Amniotic epithelial cell (primary cell): ENCODE data around the gene MKI67.

ENCODE experiments used
- DNase-seq: peaks from one replicate; pipeline ENCODE4 v3.0.0-alpha.2; 2010; ENCODE audit warnings: low read depth

The MKI67 gene

DNA sequence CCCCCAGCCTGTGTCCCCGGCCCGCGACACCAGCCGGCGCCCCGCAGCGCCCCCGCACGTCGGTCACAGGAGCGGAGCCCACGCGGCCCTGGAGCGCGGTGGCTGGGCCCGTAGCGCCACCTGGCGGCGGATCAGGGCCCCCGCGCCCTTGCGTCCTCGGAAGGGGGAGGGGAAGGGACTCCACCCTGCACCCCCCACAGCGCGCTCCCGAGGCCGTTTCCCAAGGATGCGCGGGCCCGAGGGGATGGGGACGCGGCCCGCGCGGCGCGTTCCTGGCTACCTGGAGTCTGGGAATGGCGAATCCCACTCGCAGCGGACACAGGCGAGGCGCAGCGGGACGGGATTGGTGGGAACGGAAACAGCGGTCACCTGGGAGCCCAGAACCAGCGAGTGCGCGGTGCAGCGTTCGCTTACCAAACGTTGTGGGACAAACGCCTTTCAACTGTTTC is 23.8 kb upstream of the MKI67 start:
- DNase-seq = peak; percentile 39

DNA sequence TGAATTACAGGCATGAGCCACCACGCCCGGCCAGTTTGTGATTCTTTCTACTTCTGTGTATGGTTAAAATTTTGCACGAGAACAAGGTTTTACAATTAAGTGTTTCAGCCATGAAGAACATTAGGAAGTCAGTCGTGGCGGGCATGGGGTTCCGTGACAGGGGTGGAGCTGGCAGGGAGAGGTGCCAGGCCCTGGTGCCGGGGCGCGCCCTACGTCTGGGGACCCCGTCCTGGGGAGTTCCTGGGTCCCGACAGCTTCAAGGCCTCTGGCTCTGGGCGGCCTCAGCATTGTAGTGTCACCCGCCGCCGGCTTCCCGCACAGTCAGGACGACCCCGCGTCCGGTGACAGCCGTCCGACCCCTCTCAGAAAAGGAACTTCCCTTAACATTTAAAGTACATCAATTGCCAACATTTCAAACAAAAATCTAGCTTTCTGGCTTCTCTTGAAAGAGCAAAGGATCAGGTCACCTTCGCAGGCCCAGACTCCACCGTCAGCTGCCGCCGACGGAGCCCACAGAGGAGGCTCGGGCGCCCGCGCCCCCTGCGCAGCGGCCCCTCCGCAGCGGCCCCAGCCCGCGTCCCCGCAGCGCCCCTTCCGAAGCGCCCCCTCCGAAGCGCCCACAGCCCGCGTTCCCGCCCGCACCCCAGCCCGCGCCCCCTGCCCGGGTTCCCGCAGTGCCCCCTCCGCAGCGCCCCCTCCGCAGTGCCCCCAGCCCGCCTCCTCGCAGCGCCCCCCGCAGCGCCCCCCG is 23.2 kb upstream of the MKI67 start:
- DNase-seq = no peak

DNA sequence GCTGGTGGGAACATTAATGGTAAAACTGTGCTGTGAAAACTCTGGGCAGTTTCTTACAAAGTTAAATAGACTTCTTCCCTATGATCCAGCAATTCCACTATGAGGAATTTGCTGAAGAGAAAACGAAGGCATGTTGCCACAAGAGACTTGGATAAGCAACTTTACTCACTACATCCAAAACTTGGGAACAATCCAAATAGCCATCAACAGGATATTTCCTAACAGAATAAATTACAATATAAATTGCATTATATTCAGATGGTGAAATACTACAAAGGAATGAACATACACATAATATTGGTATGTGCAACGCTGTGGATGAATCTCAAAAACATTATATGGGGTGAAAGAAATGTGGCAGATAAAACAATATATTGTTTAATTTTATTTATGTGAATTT is 21.4 kb upstream of the MKI67 start:
- peak; percentile 91 for DNase-seq

DNA sequence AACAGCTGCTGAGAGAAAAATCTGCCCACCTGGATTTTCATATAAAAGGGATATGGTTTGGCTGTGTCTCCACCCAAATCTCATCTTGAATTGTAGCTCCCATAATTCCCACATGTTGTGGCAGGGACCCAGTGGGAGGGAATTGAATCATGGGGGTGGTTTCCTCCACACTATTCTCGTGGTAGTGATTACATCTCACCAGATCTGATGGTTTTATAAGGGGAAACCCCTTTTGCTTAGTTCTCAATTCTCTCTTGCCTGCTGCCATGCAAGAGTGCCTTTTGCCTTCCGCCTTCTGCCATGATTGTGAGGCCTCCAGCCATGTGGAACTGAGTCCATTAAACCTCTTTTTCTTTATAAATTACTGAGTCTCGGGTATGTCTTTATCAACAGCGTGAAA is 20.8 kb upstream of the MKI67 start:
- DNase-seq = no peak

DNA sequence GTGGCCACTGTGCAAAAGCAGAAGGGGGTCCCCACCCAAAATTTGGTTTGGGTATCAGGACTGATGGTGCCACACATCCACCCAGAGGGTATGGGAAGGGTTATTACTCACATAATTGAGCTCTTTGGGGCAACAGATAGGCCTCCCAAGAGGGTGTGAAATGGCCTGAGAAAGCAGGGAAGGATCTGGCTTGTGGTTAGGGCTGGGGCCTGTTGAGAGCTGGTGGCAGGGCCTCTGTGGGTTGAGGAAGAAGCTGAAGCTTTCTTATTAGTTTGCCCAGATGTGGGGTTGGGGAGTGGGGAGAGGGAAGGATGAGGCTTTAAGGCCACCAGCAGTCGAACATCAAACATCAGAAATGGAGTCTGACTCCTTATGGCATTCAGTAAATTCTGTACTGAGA is 18.3 kb upstream of the MKI67 start:
- no peak for DNase-seq

DNA sequence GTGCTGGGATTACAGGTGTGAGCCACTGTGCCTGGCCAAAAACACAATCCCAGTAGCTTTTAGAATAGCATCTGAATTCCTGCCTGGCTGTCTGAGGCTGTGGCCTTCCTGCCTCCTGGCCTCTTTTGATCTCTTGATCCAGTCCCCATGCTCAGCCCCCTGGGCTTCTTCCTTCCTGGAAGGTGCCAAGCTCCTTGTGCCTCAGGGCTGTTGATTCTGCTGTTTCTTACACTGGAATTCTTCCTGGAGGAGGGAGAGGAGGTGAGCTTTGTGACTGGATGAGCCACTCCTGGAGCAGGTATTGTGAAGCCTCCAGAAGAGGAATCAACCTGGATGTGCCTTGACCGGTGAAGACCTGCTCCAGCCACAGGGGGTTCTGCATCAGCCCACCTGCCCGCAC is 17.3 kb upstream of the MKI67 start:
- no peak for DNase-seq

DNA sequence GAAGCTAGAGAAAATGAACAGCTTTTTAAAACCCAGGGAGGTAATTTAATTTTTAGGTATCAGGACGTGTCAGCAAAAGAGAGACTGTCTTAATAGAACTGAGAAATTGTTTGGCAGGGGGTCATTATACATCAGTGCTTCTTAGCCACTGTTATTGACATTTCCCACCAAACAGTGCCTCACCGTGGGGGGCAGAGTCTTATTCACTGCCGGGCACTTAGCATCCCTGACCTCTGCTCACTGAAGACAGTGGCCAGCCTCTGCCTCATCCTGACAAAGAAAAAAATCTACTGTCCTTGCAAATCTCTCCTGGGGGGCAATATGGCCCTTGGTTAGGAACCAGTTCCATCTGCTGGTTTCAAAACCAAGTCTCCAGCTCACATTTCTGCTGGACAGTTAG is 14.2 kb upstream of the MKI67 start:
- DNase-seq = no peak

DNA sequence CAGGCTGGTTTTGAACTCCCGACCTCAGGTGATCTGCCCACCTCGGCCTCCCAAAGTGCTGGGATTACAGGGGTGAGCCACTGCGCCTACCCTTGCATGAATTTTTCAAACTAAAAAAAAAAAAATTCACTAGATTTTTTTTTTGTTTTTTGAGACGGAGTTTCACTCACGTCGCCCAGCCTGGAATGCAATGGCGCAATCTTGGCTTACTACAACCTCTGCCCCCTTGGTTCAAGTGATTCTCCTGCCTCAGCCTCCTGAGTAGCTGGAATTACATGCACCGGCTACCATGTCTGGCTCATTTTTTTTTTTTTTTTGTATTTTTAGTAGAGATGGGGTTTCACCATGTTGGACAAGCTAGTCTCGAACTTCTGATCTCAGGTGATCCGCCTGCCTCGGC is 12.2 kb upstream of the MKI67 start:
- peak; percentile 23 for DNase-seq

DNA sequence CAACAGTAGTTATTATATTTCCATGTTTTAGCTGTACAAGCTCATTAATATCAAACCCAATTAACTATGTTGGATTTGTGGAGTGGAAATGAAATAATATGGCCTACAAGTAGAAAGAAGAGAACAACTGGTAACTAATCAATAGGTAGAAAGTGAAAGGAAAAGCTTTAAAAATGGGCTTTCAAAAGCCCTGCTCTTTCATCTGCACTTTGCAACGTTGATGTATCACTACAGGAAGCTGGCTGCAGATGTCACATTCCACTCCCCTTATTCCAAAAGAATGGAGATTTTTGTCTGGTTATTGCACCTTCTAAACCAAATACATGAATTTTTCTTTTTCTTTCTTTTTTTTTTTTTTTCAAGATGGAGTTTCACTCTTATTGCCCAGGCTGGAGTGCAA is 11.7 kb upstream of the MKI67 start:
- DNase-seq = no peak

DNA sequence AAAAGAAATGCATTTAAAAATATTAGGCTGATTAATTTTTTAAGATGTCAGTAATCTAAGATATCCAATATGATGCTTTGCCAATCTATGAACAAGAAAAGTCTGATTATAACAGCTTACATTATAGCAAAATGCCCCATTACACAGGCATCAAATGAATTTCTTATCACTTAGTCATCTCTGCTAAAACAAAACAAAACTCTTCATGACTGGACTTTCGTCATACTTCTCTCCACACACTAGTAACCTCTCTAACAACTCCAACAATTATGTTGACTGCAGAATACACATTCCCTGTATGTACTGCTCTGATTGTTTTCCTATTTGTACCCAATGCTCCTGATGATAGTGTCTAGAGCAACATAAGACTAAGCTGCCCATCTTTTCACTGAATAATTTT is 3.8 kb upstream of the MKI67 start:
- DNase-seq = peak; percentile 34

DNA sequence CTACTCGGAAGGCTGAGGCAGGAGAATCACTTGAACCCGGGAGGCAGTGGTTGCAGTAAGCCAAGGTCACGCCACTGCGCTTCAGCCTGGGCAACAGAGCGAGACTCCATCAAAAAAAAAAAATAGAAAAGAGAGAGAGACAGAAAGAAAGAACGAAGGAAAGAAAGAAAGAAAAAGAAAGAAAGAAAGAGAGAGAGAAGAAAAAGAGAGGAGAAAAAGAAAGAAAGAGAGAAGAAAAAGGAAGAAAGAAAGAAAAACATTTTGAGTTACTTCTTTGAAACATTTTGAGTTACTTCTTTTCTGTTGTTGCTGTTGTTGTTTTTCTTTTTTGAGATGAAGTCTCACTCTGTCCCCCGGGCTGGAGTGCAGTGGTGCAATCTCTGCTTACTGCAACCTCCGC is 2.4 kb upstream of the MKI67 start:
- no peak for DNase-seq

DNA sequence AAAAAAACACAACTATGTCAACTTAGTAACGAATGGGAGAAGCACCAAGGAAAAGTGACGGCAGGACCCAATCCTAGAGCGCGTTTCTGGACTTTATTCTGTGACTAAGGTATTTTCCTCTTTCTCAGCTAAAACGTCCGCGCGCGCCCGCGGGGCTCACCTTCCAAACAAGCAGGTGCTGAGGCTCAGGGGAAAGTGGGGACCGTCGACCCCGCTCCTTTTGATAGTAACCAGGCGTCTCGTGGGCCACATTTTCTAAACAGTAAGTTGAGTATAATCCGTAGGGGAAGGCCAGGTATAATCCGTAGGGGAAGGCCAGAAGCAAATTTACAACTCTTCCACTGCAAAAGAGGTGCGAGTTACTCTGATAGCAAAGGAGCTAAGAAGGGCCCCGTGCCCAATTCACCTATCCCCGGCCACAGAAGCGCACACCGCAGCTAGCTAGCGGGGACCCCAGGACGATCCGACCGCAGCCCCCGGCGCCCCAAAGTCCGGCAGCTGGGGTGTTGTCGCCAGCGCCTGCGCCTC is 743 bp downstream of the MKI67 start:
- DNase-seq = no peak

DNA sequence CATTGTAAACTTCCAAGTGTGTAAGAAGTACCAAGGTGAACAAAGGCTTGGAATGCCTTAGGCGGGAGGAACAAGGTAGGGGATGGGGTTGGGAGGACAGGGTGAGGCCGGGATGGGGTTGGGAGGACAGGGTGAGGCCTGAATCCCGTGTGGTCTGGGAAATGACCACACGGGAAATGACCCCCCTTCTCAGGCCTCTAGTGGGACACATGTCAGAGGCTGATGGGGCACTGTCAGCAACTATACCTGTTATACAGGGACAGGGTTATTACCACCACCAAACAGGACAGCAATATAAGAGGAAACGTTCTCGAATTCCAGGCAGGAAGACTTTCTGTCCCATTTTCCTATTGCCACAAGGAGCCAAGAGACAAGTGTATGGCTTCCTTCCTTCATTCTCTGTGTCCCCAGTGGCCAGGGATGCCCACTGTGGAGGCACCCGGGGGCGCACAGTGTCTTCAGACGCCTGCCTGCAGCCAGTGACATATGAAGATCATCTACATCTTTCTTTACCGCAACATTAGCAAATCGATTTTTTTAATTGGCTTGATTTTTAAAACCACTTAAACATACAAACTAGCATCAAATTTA is 1.3 kb downstream of the MKI67 start:
- no peak for DNase-seq

DNA sequence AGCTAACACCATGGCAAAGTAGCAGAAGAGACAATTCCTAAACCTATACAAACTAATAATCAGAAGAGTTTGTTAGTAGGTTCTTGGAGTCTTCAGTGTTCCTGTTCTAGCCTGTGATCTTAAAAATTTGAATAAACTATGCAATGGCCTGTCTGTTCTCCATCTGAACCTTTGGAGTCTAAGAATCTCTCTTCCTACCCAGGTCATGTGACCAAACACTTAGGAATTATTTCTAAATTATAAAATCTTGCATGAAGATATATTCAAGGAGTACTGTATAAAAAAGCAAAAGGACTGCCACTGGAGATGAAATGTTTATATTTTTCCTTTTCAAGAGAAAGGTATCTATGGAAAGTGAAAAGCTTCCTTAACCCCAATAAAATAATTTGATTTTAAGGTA is 2.4 kb downstream of the MKI67 start:
- no peak for DNase-seq

DNA sequence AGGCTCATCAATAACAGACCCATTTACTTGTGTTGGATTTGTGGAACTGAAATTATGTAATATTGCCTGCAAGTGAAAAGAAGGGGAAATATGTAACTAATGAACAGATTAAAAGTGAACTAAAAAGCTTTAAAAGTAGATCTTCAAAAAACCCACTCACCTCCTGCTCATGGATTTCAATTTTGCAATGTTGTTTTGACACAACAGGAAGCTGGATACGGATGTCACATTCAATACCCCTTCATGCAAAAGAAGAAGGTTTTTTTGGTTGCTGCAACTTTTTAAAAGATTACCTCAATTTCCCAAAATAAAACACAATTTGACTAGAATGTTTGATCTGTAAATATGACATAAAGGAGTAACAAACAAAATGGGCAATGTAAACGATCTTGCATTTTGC is 3.3 kb downstream of the MKI67 start:
- DNase-seq = no peak

DNA sequence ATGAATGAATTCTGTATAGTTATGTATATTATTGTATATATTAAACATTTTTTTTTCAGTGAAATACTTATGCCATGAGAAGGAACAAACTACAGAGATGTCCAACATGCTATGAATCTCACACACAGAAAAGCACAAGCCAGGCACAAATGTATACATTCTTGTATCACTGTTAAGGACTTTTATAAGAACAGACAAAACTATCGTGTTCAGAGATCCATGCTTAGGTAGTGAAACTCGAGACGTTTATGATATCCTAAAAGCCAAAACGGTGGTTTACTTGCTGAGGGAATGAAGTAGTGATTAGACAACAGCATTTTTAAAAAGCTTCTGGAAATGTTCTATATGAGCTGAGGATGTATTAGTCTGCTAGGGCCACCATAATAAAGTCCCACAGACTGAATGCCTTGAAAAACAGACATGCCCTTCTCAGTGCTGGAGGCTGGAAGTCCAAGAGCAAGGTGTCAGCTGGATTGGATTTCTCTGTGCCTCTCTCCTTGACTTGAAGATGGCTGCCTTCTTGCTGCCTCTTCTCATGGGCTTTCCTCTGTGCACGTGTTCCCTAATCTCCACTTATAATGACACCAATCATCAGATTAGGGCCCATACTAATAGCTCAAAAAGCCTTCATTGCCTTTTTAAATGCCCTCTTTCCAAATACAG is 4.3 kb downstream of the MKI67 start:
- DNase-seq = no peak

DNA sequence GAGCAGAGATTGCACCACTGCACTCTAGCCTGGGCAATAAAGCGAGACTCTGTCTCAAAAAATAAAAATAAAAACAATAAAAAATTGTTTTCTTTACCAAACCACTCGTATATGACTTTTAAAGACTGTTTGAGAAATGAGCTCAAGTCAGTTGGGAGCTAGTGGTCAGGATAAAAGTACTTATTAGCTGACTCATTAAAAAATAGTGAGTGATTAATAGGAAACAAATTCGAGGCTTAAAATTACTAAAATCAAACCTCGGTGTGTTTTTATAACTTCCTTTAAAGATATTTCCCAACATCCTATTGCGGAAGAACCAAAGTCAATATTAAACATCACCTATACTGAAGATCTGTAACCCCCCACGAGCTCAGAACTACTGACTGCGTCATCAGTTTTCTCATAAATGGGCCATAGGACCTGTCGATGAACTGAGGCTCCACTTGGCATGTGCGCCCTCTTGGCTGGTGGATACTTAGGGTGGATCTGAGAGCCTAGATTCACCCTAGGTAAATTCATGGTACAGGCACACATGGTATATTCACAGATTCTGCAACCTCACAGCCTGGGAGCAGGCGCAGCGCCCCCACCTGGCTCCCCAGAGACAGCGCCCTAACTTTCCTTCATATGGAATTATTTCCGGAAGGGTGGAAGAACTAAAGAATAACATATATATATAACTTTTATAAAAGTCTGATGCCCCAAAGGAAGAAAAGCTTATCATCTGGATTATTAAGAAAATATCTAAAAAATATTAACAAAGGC is 9.2 kb downstream of the MKI67 start:
- DNase-seq = peak; percentile 43

DNA sequence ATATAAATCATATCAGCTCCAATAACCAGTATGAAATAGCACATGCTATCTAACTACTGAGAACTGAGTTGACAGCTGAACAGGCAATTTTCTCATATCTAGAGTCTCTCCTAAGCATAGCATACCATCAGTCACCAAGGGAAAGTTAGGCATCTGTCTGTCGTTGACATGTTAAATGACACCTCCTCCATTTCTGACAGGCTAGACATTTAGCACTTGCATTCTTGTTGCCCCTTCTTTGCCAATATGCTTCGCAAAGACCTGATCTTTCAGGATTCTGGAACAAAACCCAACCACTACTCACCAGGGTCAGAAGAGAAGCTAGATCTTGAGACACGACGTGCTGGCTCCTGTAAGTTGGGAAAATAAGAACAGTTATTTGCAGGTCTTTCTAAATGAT is 10.0 kb downstream of the MKI67 start:
- DNase-seq = no peak

DNA sequence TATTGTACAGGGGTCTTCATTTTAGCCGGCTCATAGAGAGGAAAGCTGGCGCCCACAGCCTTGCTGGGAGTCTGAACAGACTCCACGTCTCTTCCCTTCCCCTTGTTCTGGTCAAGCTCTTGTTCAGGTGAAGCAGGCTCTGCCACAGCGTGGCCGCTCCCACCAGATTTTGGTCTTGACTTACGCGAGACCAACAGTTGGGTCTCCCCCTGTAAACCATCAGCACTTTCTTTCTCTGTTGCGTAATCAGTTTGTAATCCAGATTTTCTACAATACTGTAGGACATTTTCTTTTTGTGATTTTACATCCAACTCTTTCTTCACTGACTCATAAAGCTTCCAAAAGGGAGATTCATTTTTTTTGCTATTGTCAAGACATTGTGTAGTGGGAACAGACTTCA is 10.9 kb downstream of the MKI67 start:
- no peak for DNase-seq

DNA sequence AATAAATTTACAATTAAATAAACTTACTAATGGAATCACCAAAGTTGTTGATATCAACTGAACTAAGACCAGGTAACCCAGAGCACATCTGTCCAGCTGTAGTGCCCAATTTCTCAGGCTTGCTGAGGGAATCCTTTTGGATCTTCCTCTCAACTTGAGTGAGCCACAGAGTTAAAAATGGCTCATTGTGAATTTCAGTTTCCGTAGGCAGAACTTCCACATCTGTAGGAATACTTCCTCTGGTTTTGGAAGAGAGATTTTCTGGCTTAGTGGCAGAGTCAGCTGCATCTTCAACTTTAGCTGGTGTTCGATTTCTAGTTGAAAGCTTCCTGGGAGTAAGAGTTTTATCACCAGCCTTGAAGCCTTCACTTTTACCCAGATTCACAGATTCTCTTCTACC is 11.3 kb downstream of the MKI67 start:
- DNase-seq = no peak

DNA sequence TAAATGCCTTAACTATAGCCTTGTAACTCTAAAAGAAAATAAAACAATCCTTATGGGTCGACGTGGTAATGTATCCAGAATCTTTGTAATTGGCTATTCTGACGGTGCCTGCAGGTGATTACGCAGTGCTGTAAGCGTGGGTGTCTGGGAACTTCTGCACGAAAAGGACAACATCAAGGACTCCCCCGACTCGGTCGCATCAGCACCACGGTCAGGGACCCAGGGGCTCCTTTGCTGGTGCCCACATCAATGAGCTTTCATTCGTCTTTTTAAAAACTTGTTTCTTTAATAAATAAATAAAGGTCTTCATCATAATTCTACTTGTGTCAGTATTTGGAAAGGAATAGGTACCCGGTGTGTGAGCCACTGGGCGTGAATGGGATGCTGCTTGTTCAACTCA is 13.2 kb downstream of the MKI67 start:
- no peak for DNase-seq

DNA sequence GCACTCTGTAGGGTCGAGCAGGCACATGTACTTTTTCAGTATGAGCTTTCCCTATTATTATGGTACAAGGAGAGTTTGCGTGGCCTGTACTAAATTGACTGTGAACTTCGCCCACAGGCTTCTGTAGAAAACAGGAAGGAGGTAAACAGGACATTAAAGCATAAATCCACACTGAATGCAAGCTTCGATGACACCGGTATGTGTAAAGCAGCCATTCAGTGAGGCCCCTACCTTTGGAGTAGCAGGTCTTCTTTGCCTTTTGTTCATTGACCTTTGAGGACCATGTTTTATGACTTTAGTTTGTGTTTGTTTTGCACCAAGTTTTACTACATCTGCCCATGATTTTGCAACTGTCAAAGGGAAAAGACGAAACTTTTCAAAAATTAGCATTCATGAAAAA is 14.5 kb downstream of the MKI67 start:
- no peak for DNase-seq

DNA sequence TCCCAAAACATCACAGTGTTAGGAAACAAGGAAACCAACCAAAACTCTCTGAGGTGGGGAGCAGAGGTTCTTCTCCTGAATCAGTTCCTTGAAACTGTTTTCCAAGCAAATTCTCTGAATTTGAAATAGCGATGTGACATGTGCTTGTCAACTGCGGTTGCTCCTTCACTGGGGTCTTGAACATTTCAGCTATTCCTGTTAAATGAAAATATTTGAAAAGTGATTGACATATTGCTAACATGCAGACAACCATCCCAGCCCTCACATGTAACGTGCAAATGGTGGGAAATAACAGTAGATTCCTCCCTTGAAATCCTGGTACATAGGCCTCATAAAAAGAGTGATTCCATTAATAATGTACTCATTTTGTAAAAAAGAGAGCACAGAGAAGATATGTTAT is 15.9 kb downstream of the MKI67 start:
- no peak for DNase-seq
